Stimulated activated memory B cell treated with anti-CD40 and anti-IgM and Interleukin-4, amounts not matched to agents 10 μg/mL and 1 μg/mL and 100 μg/mL, for 72 hours (primary cell): ENCODE results near the gene TNK2.
"Not testable (repeated sequence)": the region's sequence is repeated elsewhere in the genome, so short reads cannot be mapped to it uniquely, and the experiment has no call there.

Source experiments
- ATAC-seq: fragments of 150-1000 bp; cut with Tn5 transposase; 2 replicates; pipeline ENCODE4 v1.10.0; 2021
- H3K27ac Mint-ChIP-seq: one replicate; pipeline ENCODE4 v1.8.0; 2022; ENCODE audit warnings: mild to moderate bottlenecking, mixed read lengths
- H3K27me3 Mint-ChIP-seq: one replicate; pipeline ENCODE4 v1.8.0; 2022; ENCODE audit warnings: mixed read lengths
- H3K36me3 Mint-ChIP-seq: one replicate; pipeline ENCODE4 v1.8.0; 2022; ENCODE audit warnings: mixed read lengths
- H3K4me1 Mint-ChIP-seq: one replicate; pipeline ENCODE4 v1.8.0; 2022; ENCODE audit warnings: mixed read lengths
- H3K4me3 Mint-ChIP-seq: one replicate; pipeline ENCODE4 v1.8.0; 2022; ENCODE audit warnings: mild to moderate bottlenecking, moderate library complexity, mixed read lengths
- H3K9me3 Mint-ChIP-seq: one replicate; pipeline ENCODE4 v1.8.0; 2022; ENCODE audit warnings: mixed read lengths

The TNK2 gene

GRCh38 chr3:195907934-195908693 lies at the start of gene TNK2:
TSS of gene TNK2 (minus strand) at chr3:195908551. CDS start at chr3:195888588, 19,963 bp downstream.
- no peaks in the 10 kb centered on the region for H3K9me3 Mint-ChIP-seq
- peak; percentile 64 for ATAC-seq
- H3K27ac Mint-ChIP-seq = peak within 1 kb of the TSS; percentile 96
- no peaks in the 10 kb centered on the region for H3K27me3 Mint-ChIP-seq
- H3K4me1 Mint-ChIP-seq = peaks cover 52% of the 10 kb centered on the region
- peak within 1 kb of the TSS; percentile 87 for H3K4me3 Mint-ChIP-seq
- H3K36me3 Mint-ChIP-seq = peaks cover 7% of the 10 kb centered on the region

DNA sequence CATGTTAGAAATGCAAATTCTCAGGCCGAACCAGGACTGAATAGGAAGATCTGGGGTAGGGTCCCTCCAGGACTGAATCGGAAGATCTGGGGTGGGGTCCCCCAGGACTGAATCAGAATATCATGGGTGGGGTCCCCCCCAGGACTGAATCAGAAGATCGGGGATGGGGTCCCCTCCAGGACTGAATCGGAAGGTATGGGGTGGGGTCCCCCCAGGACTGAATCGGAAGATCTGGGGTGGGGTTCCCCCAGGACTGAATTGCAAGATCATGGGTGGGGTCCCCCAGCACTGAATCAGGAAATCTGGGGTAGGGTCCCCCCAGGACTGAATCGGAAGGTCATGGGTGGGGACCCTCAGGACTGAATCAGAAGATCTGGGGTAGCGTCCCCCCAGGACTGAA lies 48.2 kb upstream of the TNK2 start:
- Mint-ChIP-seq H3K4me3 (no peak overlapping the region), H3K27ac (peak overlapping the region; percentile 75), H3K9me3 (peaks cover 8% of the 10 kb centered on the region)

GRCh38 chr3:195955416-195955841 lies 47.1 kb upstream of the TNK2 start:
- peak; percentile 37 for ATAC-seq
- Mint-ChIP-seq H3K4me3 (peak overlapping the region; percentile 61), H3K4me1 (peaks cover 22% of the 10 kb centered on the region), H3K36me3 (peaks cover 23% of the 10 kb centered on the region), H3K27ac (peak overlapping the region; percentile 75)
- not testable (repeated sequence) for H3K27me3 Mint-ChIP-seq, H3K9me3 Mint-ChIP-seq

More for the DNA sequence above, 48.2 kb upstream of the TNK2 start:
- H3K27me3 Mint-ChIP-seq = no peaks in the 10 kb centered on the region
- no peak for ATAC-seq
- peaks cover 28% of the 10 kb centered on the region for H3K4me1 Mint-ChIP-seq
- peaks cover 33% of the 10 kb centered on the region for H3K36me3 Mint-ChIP-seq

DNA sequence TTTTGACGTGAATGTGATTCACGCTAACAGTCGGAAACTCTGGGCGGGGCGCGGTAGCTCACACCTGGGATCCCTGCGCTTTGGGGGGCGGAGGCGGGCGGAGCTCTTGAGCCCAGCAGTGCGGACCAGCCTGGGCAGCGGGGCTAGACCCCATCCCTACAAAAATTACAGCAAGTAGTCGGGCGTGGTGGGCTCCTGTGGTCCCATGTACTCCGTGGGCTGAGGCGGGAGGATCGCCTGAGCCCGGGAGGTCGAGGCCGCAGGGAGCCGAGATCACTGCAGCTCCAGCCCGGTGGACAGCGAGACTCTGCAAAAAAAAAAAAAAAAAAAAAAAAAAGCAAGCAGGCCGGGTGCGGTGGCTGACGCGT lies 46.4 kb upstream of the TNK2 start:
- Mint-ChIP-seq H3K36me3 (peaks cover 18% of the 10 kb centered on the region), H3K27ac (peak overlapping the region; percentile 75), H3K4me1 (peaks cover 22% of the 10 kb centered on the region), H3K4me3 (peak overlapping the region; percentile 79)
- not testable (repeated sequence) for H3K9me3 Mint-ChIP-seq, H3K27me3 Mint-ChIP-seq
- peak; percentile 64 for ATAC-seq

DNA sequence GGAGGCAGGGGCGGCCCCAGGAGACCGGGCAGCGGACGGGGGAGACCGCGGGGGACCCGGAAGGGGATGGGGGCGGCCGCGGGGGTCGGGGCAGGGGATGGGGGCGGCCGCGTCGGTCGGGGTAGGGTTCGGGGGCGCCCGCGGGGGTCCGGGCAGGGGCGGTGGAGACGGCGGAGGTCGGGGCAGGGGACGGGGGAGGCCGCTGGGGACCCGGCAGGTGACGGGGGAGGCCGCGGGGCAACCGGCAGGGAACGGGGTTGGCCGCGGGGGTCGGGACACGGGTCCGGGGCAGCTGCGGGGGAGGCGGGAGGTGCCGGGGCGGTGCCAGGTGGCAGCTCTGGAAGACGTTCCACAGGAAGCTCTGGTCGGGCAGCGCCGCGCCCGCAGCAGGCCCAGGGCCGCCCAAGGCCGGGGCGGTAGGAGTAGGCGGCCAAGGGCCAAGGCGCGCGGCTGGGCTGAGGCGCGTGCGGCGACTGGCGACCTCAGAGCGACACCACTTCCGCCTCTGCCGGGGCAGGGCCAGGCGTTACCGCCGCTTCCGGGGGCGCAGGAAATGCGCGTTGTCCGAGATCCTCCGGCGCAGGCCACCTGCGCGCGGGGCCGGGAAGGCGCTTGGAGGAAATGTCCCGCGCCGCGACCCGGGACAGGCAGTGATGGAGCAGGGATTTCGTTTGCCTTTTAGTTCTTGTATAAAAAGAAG lies 45.9 kb upstream of the TNK2 start:
- Mint-ChIP-seq H3K4me3 (peak overlapping the region; percentile 79), H3K4me1 (peaks cover 18% of the 10 kb centered on the region)
- ATAC-seq = peak; percentile 94

DNA sequence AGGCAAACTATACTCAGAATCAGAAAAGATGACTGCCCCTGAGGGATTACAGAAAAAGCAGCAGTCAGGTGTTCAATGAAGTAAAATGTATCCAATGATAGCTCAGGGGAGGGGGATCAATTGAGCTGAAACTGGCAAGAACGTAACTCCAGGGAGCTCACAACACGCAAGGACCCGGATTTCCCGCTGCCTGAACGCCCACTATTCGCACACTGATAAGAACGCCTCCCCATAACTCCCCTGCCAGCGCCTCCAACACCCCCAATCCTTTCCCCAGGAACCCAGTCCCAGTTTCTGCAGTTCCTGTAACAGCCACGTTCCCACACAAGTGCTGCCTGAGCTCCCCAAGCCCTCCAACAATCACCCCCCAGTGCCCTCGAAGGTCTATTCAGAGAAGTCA lies 44.2 kb upstream of the TNK2 start:
- H3K27me3 Mint-ChIP-seq, H3K9me3 Mint-ChIP-seq, H3K4me3 Mint-ChIP-seq, ATAC-seq, H3K27ac Mint-ChIP-seq: not testable (repeated sequence)
- Mint-ChIP-seq H3K4me1 (peaks cover 12% of the 10 kb centered on the region), H3K36me3 (peaks cover 15% of the 10 kb centered on the region)

More for the DNA sequence above, 45.9 kb upstream of the TNK2 start:
- H3K9me3 Mint-ChIP-seq, H3K27me3 Mint-ChIP-seq: not testable (repeated sequence)
- H3K27ac Mint-ChIP-seq = peak overlapping the region; percentile 75
- H3K36me3 Mint-ChIP-seq = peaks cover 15% of the 10 kb centered on the region

DNA sequence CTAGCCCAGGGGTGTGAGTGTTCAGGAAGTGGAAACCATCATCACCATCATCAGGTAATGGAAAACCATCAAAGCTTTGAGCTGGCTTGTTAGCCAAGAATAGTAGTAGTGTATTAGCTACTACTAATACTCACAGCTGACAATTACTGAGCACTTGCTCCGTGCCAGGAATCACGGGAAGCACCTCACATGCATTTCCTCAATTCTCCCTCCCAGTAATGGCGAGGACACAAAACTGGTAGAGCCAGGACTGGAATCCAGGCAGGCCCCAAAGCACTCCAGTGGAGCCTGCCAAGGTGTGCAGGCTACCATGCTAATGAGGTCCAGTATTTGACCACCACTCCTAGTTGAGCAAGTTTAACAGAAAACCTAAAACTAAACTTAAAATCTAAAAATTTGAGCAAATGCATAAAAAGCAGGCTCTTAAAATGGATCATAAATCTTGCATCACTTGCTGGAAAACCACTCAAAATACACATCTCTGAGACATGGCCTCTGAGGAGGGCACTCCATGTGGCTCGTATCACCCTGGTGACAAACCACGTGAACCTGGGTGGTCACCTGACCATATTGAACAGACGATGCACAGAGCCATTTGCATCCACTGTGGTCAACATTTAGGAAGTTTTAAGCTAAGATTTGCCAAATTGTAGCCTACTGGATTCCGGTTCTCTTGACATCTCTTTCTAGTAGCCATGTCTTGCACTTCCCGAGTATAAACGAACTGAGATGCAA lies 43.3 kb upstream of the TNK2 start:
- not testable (repeated sequence) for H3K9me3 Mint-ChIP-seq, H3K4me3 Mint-ChIP-seq, H3K27ac Mint-ChIP-seq, H3K27me3 Mint-ChIP-seq, ATAC-seq
- Mint-ChIP-seq H3K36me3 (peaks cover 13% of the 10 kb centered on the region), H3K4me1 (peaks cover 12% of the 10 kb centered on the region)

- not testable (repeated sequence) for H3K4me3 Mint-ChIP-seq, H3K27ac Mint-ChIP-seq, H3K9me3 Mint-ChIP-seq, ATAC-seq, H3K27me3 Mint-ChIP-seq, H3K4me1 Mint-ChIP-seq
- peaks cover 18% of the 10 kb centered on the region for H3K36me3 Mint-ChIP-seq
These were observed 42.4 kb upstream of the TNK2 start for GRCh38 chr3:195950731-195951130.

DNA sequence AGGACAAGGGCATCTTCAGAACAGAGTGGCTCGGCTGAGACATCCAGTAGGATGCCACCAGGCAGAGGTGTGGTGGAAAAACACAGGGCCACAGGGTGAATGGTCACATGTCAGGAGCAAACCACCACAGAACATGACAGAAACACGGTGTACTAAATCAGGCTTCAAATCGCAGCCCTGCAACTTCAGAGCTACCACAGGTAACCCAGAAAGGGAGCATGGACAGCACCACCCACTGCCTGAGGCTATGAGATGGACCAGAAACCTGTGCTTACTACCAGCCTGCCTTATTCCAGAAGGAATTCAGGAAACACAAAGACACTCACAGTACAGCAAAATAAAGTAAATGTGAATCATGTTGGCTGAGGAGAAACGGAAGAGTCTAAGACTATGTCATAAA lies 41.8 kb upstream of the TNK2 start:
- H3K4me3 Mint-ChIP-seq, H3K27ac Mint-ChIP-seq, H3K9me3 Mint-ChIP-seq, ATAC-seq, H3K27me3 Mint-ChIP-seq: not testable (repeated sequence)
- H3K4me1 Mint-ChIP-seq = peaks cover 11% of the 10 kb centered on the region
- H3K36me3 Mint-ChIP-seq = peaks cover 23% of the 10 kb centered on the region

GRCh38 chr3:195946910-195947699 lies 38.8 kb upstream of the TNK2 start:
- H3K4me3 Mint-ChIP-seq, H3K27me3 Mint-ChIP-seq, ATAC-seq, H3K27ac Mint-ChIP-seq, H3K9me3 Mint-ChIP-seq: not testable (repeated sequence)
- peaks cover 54% of the 10 kb centered on the region for H3K36me3 Mint-ChIP-seq
- H3K4me1 Mint-ChIP-seq = peaks cover 10% of the 10 kb centered on the region

DNA sequence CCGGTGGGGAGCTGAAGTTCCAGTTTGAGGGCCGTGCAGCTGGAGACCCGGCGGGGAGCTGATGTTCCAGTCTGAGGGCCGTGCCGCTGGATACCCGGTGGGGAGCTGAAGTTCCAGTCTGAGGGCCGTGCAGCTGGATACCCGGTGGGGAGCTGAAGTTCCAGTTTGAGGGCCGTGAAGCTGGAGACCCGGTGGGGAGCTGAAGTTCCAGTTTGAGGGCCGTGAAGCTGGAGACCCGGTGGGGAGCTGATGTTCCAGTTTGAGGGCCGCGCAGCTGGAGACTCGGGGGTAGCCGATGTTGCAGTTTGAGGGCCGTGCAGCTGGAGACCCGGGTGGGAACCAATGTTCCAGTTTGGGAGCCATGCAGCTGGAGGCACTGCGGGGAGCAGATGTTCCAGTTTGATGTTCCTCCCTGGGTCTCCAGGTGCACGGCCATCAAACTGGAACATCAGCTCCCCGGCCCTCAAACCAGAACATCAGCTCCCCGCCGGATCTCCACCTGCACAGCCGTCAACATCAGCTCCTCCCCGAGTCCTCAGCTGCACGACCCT lies 33.0 kb upstream of the TNK2 start:
- not testable (repeated sequence) for ATAC-seq, H3K9me3 Mint-ChIP-seq, H3K27me3 Mint-ChIP-seq, H3K27ac Mint-ChIP-seq, H3K4me3 Mint-ChIP-seq, H3K4me1 Mint-ChIP-seq
- peaks cover 63% of the 10 kb centered on the region for H3K36me3 Mint-ChIP-seq

DNA sequence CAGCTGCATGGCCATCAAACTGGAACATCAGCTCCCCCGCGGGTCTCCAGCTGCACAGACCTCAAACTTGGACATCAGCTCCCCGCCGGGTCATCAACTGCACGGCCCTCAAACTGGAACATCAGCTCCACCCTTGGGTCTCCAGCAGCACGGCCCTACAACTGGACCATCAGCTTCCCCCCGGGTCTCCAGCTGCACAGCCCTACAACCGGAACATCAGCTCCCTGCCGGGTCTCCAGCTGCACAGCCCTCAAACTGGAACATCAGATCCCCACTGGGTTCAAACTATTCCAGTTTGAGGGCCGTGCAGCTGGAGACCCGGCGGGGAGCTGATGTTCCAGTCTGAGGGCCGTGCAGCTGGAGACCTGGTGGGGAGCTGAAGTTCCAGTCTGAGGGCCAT lies 32.5 kb upstream of the TNK2 start:
- not testable (repeated sequence) for H3K4me3 Mint-ChIP-seq, H3K27ac Mint-ChIP-seq, H3K27me3 Mint-ChIP-seq, H3K9me3 Mint-ChIP-seq, H3K4me1 Mint-ChIP-seq, ATAC-seq
- H3K36me3 Mint-ChIP-seq = peaks cover 59% of the 10 kb centered on the region

GRCh38 chr3:195939526-195940470 lies 31.4 kb upstream of the TNK2 start:
- H3K4me1 Mint-ChIP-seq, ATAC-seq, H3K4me3 Mint-ChIP-seq, H3K27me3 Mint-ChIP-seq, H3K27ac Mint-ChIP-seq, H3K9me3 Mint-ChIP-seq: not testable (repeated sequence)
- H3K36me3 Mint-ChIP-seq = peaks cover 55% of the 10 kb centered on the region

- not testable (repeated sequence) for H3K27ac Mint-ChIP-seq, H3K4me1 Mint-ChIP-seq, H3K27me3 Mint-ChIP-seq, H3K9me3 Mint-ChIP-seq, H3K4me3 Mint-ChIP-seq, ATAC-seq
- H3K36me3 Mint-ChIP-seq = peaks cover 16% of the 10 kb centered on the region
These were observed 24.7 kb upstream of the TNK2 start for GRCh38 chr3:195933044-195933430.
